ENCODE results near the gene NAXD.

- no peak for TF ChIP-seq EZH2 (IDR thresholded peaks at IDR 0.05; ENCODE audit: insufficient read depth, low read length)
- no peak for TF ChIP-seq CTCF (IDR thresholded peaks at IDR 0.05; ENCODE audit: insufficient read depth, low read depth, low read length)
These were observed 46.7 kb upstream of the NAXD start for GRCh38 chr13:110568612-110569011.
